Forelimb muscle (tissue), 1 donor: ENCODE data around the gene CCNL2. TPM values are rescaled to one million over a fixed set of nuclear protein-coding genes. Genes with fewer than 3 reads are reported as not detected.

Experiments used
- DNase-seq: peaks from one replicate; pipeline ENCODE4 v3.0.0-alpha.2; 2013; ENCODE audit warnings: low read depth
- polyA plus RNA-seq: library from polyadenylated mRNA; unstranded; fragments of 120-200 nt; gene quantifications from one replicate; pipeline ENCODE4 v1.2.1, GENCODE V29; 2013; ENCODE audit not compliant: insufficient read length

Gene CCNL2
- polyA plus RNA-seq, 1 donor, result 169 TPM

- DNase-seq, result no peak
Observed at GRCh38 chr1:1342584-1343115, 56.5 kb downstream of the CCNL2 start.

- no peak for DNase-seq
Observed at GRCh38 chr1:1342061-1342562, 57.0 kb downstream of the CCNL2 start.

GRCh38 chr1:1341549-1342021 lies 57.5 kb downstream of the CCNL2 start:
- DNase-seq, result no peak

- DNase-seq, result no peak
Observed at GRCh38 chr1:1340791-1341548, 58.2 kb downstream of the CCNL2 start.

- DNase-seq, result no peak
Observed at GRCh38 chr1:1340185-1340584, 59.0 kb downstream of the CCNL2 start.

- DNase-seq, result no peak
Observed at GRCh38 chr1:1338278-1338677, 60.9 kb downstream of the CCNL2 start.

- DNase-seq, result no peak
Observed at GRCh38 chr1:1337793-1338147, 61.4 kb downstream of the CCNL2 start.

- DNase-seq, result no peak
Observed at GRCh38 chr1:1336931-1337792, 62.0 kb downstream of the CCNL2 start.

GRCh38 chr1:1336446-1336845 lies 62.7 kb downstream of the CCNL2 start:
- no peak for DNase-seq

- no peak for DNase-seq
Observed at GRCh38 chr1:1335792-1336248, 63.3 kb downstream of the CCNL2 start.

Other genes starting within 250 kb of the CCNL2 start
- 0.35 TPM for gene TTLL10, start 225.5 kb downstream of the CCNL2 start, polyA plus RNA-seq
- 6.1 TPM for gene TNFRSF18, start 192.7 kb downstream of the CCNL2 start, polyA plus RNA-seq
- 3.2 TPM for gene TNFRSF4, start 185.2 kb downstream of the CCNL2 start, polyA plus RNA-seq
- 88.6 TPM for gene SDF4, start 167.3 kb downstream of the CCNL2 start, polyA plus RNA-seq
- 16.3 TPM for gene B3GALT6, start 167.1 kb downstream of the CCNL2 start, polyA plus RNA-seq
- 4.8 TPM for gene C1QTNF12, start 152.6 kb downstream of the CCNL2 start, polyA plus RNA-seq
- gene UBE2J2, start 125.5 kb downstream of the CCNL2 start, polyA plus RNA-seq, result 38.8 TPM
- 5.5 TPM for gene SCNN1D, start 118.9 kb downstream of the CCNL2 start, polyA plus RNA-seq
- 44.6 TPM for gene ACAP3, start 91.4 kb downstream of the CCNL2 start, polyA plus RNA-seq
- gene PUSL1, start 90.7 kb downstream of the CCNL2 start, polyA plus RNA-seq, result 5.9 TPM
- gene INTS11, start 74.7 kb downstream of the CCNL2 start, polyA plus RNA-seq, result 74.9 TPM
- 16.5 TPM for gene CPTP, start 74.5 kb downstream of the CCNL2 start, polyA plus RNA-seq
- gene TAS1R3, start 68.1 kb downstream of the CCNL2 start, polyA plus RNA-seq, result 3.3 TPM
- gene DVL1, start 49.9 kb downstream of the CCNL2 start, polyA plus RNA-seq, result 48.7 TPM
- 65.2 TPM for gene MXRA8, start 40.8 kb downstream of the CCNL2 start, polyA plus RNA-seq
- gene AURKAIP1, start 24.1 kb downstream of the CCNL2 start, polyA plus RNA-seq, result 69.3 TPM
- 111 TPM for gene MRPL20, start 8.0 kb upstream of the CCNL2 start, polyA plus RNA-seq
- gene ANKRD65, start 21.9 kb upstream of the CCNL2 start, polyA plus RNA-seq, result 22.1 TPM
- 56.6 TPM for gene VWA1, start 36.4 kb upstream of the CCNL2 start, polyA plus RNA-seq
- gene ATAD3C, start 50.4 kb upstream of the CCNL2 start, polyA plus RNA-seq, result 0.30 TPM
- gene ATAD3B, start 72.4 kb upstream of the CCNL2 start, polyA plus RNA-seq, result 12.0 TPM
- 16.7 TPM for gene ATAD3A, start 112.8 kb upstream of the CCNL2 start, polyA plus RNA-seq
- gene TMEM240, start 141.3 kb upstream of the CCNL2 start, polyA plus RNA-seq, result 4.1 TPM
- 95.9 TPM for gene SSU72, start 175.5 kb upstream of the CCNL2 start, polyA plus RNA-seq
- 2.0 TPM for gene FNDC10, start 200.8 kb upstream of the CCNL2 start, polyA plus RNA-seq
- 78.7 TPM for gene MIB2, start 216.2 kb upstream of the CCNL2 start, polyA plus RNA-seq
- gene MMP23B, start 232.8 kb upstream of the CCNL2 start, polyA plus RNA-seq, result 44.9 TPM